H1 (cell line): Measurements from ENCODE around the gene CGB3. TPM values are rescaled to one million over a fixed set of nuclear protein-coding genes. Genes with fewer than 3 reads are reported as not detected.
A peak's percentile ranks its signal among the peaks of the same experiment; 100 is the strongest.

ENCODE experiments used
- CTCF ChIA-PET: fragments of 300-600 bp; sonication (Branson Sonifier 250); formaldehyde crosslinking; loops from one replicate; lab custom pipeline; 2021; ENCODE audit not compliant: partially characterized antibody; lab: Charles Lee
- POLR2A ChIA-PET: fragments of 300-600 bp; sonication (Branson Sonifier 250); formaldehyde crosslinking; loops from one replicate; lab custom pipeline; 2021; ENCODE audit warnings: inconsistent platforms; ENCODE audit not compliant: partially characterized antibody; lab: Charles Lee
- DNase-seq, 2 experiments: peaks; one replicate each; pipeline versions ENCODE4 v3.0.0 to v3.0.0-alpha.2; 2010 to 2022; ENCODE audit warnings: low spot score in 2 of 2, low read depth in 1 of 2, mixed read lengths in 1 of 2
- FAIRE-seq: peaks from 2 replicates; lab custom pipeline; 2011; peaks lifted over from hg19 to GRCh38; lab: Jason Lieb, UNC
- H2AFZ ChIP-seq: 2 replicates; pipeline ENCODE4 v1.8.1; 2012; ENCODE audit warnings: low read length, inconsistent platforms
- H2AK5ac ChIP-seq: 2 replicates; pipeline ENCODE4 v1.6.1; 2013; ENCODE audit warnings: low read depth, low read length
- H2BK120ac ChIP-seq: replicated peaks from 2 replicates; pipeline ENCODE3; 2013; ENCODE audit warnings: low read depth, low read length, inconsistent platforms
- H2BK12ac ChIP-seq: 2 replicates; pipeline ENCODE4 v1.6.1; 2013; ENCODE audit warnings: low read depth, low read length
- H2BK15ac ChIP-seq: 2 replicates; pipeline ENCODE4 v1.6.1; 2013; ENCODE audit warnings: low read length
- H2BK20ac ChIP-seq: 2 replicates; pipeline ENCODE4 v1.6.1; 2013; ENCODE audit warnings: low read length
- H2BK5ac ChIP-seq: 2 replicates; pipeline ENCODE4 v1.6.1; 2013; ENCODE audit warnings: low read depth, low read length
- H3K14ac ChIP-seq: 2 replicates; pipeline ENCODE4 v1.6.1; 2013; ENCODE audit warnings: inconsistent platforms; ENCODE audit not compliant: insufficient read length
- H3K18ac ChIP-seq: 2 replicates; pipeline ENCODE4 v1.6.1; 2013; ENCODE audit warnings: low read length; ENCODE audit errors: extremely low read depth
- H3K23ac ChIP-seq: 2 replicates; pipeline ENCODE4 v1.6.1; 2013; ENCODE audit warnings: inconsistent platforms; ENCODE audit not compliant: insufficient read length
- H3K23me2 ChIP-seq: 2 replicates; pipeline ENCODE4 v1.6.1; 2013; ENCODE audit warnings: low read depth, low read length
- H3K27ac ChIP-seq: 2 replicates; pipeline ENCODE4 v1.6.1; 2011; ENCODE audit warnings: low read depth, low read length, inconsistent platforms
- H3K27me3 ChIP-seq, 4 experiments: replicated peaks in 1 of 4; 1 replicate in 1 of 4; 2 replicates in 3 of 4; pipeline versions ENCODE4 v1.6.1 to v1.8.1; 2011 to 2013; ENCODE audit warnings: low read length in 3 of 4, mild to moderate bottlenecking in 3 of 4, inconsistent platforms in 2 of 4, mixed read lengths in 2 of 4, moderate library complexity in 1 of 4; ENCODE audit not compliant: control insufficient read depth in 3 of 4, insufficient read depth in 3 of 4; ENCODE audit errors: extremely low read depth in 1 of 4
- H3K36me3 ChIP-seq, 4 experiments: 2 replicates each; pipeline versions ENCODE4 v1.6.1 to v1.8.1; 2011 to 2013; ENCODE audit warnings: mild to moderate bottlenecking in 4 of 4, low read length in 3 of 4, moderate library complexity in 2 of 4, control low read depth in 1 of 4, inconsistent platforms in 1 of 4; ENCODE audit not compliant: insufficient read depth in 4 of 4, control insufficient read depth in 2 of 4
- H3K4ac ChIP-seq: replicated peaks from 2 replicates; pipeline ENCODE3; 2013; ENCODE audit warnings: low read length, low read depth, mixed read lengths, inconsistent platforms; ENCODE audit not compliant: insufficient read length
- H3K4me1 ChIP-seq, 4 experiments: replicated peaks in 1 of 4; 1 replicate in 1 of 4; 2 replicates in 3 of 4; pipeline versions ENCODE4 v1.6.1 to v1.8.1; 2011 to 2013; ENCODE audit warnings: low read length in 3 of 4, inconsistent platforms in 2 of 4, mixed read lengths in 1 of 4; ENCODE audit not compliant: insufficient read depth in 4 of 4, control insufficient read depth in 3 of 4
- H3K4me2 ChIP-seq, 2 experiments: 2 replicates each; pipeline versions ENCODE4 v1.6.1 to v1.8.1; 2011 to 2013; ENCODE audit warnings: low read depth in 2 of 2, low read length in 2 of 2, control low read depth in 1 of 2, inconsistent platforms in 1 of 2, mild to moderate bottlenecking in 1 of 2; ENCODE audit not compliant: insufficient read depth in 1 of 2
- H3K4me3 ChIP-seq, 4 experiments: fragments of 200-600, 300-600 bp in 1 of 4; sonication (generic), shearing (Covaris generic), sonication (Bioruptor Twin) in 1 of 4; 2 replicates each; pipeline versions ENCODE4 v1.5.1 to v1.8.1; 2011 to 2016; ENCODE audit warnings: low read length in 4 of 4, low read depth in 3 of 4, control low read depth in 2 of 4, inconsistent platforms in 2 of 4, mild to moderate bottlenecking in 2 of 4, mixed read lengths in 1 of 4, moderate library complexity in 1 of 4; ENCODE audit not compliant: insufficient read depth in 2 of 4; ENCODE audit errors: extremely low read depth in 1 of 4
- H3K56ac ChIP-seq: replicated peaks from 2 replicates; pipeline ENCODE3; 2013; ENCODE audit warnings: low read depth, mild to moderate bottlenecking, mixed read lengths, low read length, inconsistent platforms; ENCODE audit not compliant: insufficient read length
- H3K79me1 ChIP-seq: 2 replicates; pipeline ENCODE4 v1.6.1; 2013; ENCODE audit warnings: low read depth, low read length, control low read depth
- H3K79me2 ChIP-seq, 2 experiments: 2 replicates each; pipeline versions ENCODE4 v1.6.1 to v1.8.1; 2012 to 2013; ENCODE audit warnings: low read length in 2 of 2, mild to moderate bottlenecking in 2 of 2, inconsistent platforms in 1 of 2; ENCODE audit not compliant: insufficient read depth in 2 of 2, control insufficient read depth in 1 of 2
- H3K9ac ChIP-seq, 4 experiments: replicated peaks in 1 of 4; 1 replicate in 1 of 4; 2 replicates in 3 of 4; pipeline versions ENCODE4 v1.6.1 to v1.8.1; 2011 to 2013; ENCODE audit warnings: low read depth in 3 of 4, low read length in 3 of 4, control low read depth in 2 of 4, mild to moderate bottlenecking in 2 of 4, moderate library complexity in 2 of 4, inconsistent platforms in 1 of 4; ENCODE audit errors: extremely low read depth in 1 of 4
- H3K9me3 ChIP-seq, 2 experiments: 2 replicates each; pipeline versions ENCODE4 v1.6.1 to v1.8.1; 2012 to 2013; ENCODE audit warnings: mild to moderate bottlenecking in 2 of 2, moderate library complexity in 2 of 2, control low read depth in 1 of 2, inconsistent platforms in 1 of 2, low read depth in 1 of 2, low read length in 1 of 2, mixed read lengths in 1 of 2; ENCODE audit not compliant: insufficient read depth in 2 of 2
- H4K20me1 ChIP-seq, 2 experiments: replicated peaks in 1 of 2; 2 replicates each; pipeline versions ENCODE3 to v1.8.1; 2011 to 2013; ENCODE audit warnings: inconsistent platforms in 2 of 2, low read length in 2 of 2, mild to moderate bottlenecking in 1 of 2; ENCODE audit not compliant: insufficient read depth in 2 of 2, control insufficient read depth in 1 of 2
- H4K5ac ChIP-seq: 2 replicates; pipeline ENCODE4 v1.6.1; 2013; ENCODE audit warnings: low read length, low read depth, mixed read lengths, inconsistent platforms; ENCODE audit not compliant: insufficient read length
- H4K8ac ChIP-seq: 2 replicates; pipeline ENCODE4 v1.8.0; 2013; ENCODE audit warnings: mild to moderate bottlenecking, moderate library complexity, low read length, inconsistent platforms; ENCODE audit not compliant: insufficient read depth; ENCODE audit errors: extremely low read depth
- H4K91ac ChIP-seq: replicated peaks from 2 replicates; pipeline ENCODE3; 2013; ENCODE audit warnings: low read length, mixed read lengths, inconsistent platforms; ENCODE audit not compliant: insufficient read length
- ASH2L ChIP-seq: fragments of 200-600, 300-600 bp; sonication (generic); IDR thresholded peaks from one replicate; pipeline ENCODE4 v1.7.1; 2017; ENCODE audit warnings: low read length
- E2F6 ChIP-seq: IDR thresholded peaks from 2 replicates; pipeline ENCODE4 v1.6.1; 2012; ENCODE audit warnings: inconsistent platforms
- MAFK ChIP-seq: IDR thresholded peaks from 2 replicates; pipeline ENCODE4 v1.6.1; 2012; ENCODE audit warnings: low read depth, mild to moderate bottlenecking, improper control_type of control experiment, low read length
- POLR2AphosphoS5 ChIP-seq: IDR thresholded peaks from 2 replicates; pipeline ENCODE4 v1.6.1; 2011; ENCODE audit warnings: low read depth, low read length
- RNF2 ChIP-seq: fragments of 200-900, 300-1000 bp; sonication (generic); IDR thresholded peaks from 2 replicates; pipeline ENCODE4 v1.7.1; 2016; ENCODE audit warnings: borderline replicate concordance, low read depth, mild to moderate bottlenecking, antibody characterized with exemption, low read length; ENCODE audit not compliant: poor library complexity, severe bottlenecking; ENCODE audit errors: missing control alignments
- SIN3A ChIP-seq, 2 experiments: IDR thresholded peaks in 1 of 2; conservative IDR thresholded peaks in 1 of 2; 2 replicates each; pipeline ENCODE4 v1.6.1; 2011 to 2012; ENCODE audit warnings: low read length in 2 of 2, improper control_type of control experiment in 1 of 2, low read depth in 1 of 2, mild to moderate bottlenecking in 1 of 2
- SIRT6 ChIP-seq: IDR thresholded peaks from one replicate; pipeline ENCODE4 v1.7.1; 2012; ENCODE audit warnings: low read length, inconsistent platforms
- SP1 ChIP-seq: IDR thresholded peaks from 2 replicates; pipeline ENCODE4 v1.6.1; 2011; ENCODE audit warnings: low read depth, low read length
- USF2 ChIP-seq: IDR thresholded peaks from 2 replicates; pipeline ENCODE4 v1.6.1; 2011; ENCODE audit warnings: low read length, improper control_type of control experiment
- WGBS, 2 experiments: shearing (Covaris generic) in 1 of 2; methylation state at CpG; one replicate each; pipeline versions ENCODE4 v1.1.6 to v1.1.7; 2013 to 2015; ENCODE audit warnings: low lambda C conversion rate in 2 of 2, mixed read lengths in 2 of 2, inconsistent platforms in 1 of 2, low coverage in 1 of 2, missing lambda C conversion rate in 1 of 2; ENCODE audit not compliant: insufficient replicate concordance in 2 of 2, insufficient coverage in 1 of 2, insufficient read length in 1 of 2; ENCODE audit errors: extremely low coverage in 1 of 2, missing lambda C conversion rate in 1 of 2; 5-methylcytosine and 5-hydroxymethylcytosine counted together
- polyA plus RNA-seq, 7 experiments: library from polyadenylated mRNA; depleted of rRNA in 3 of 7; stranded (reverse) in 5 of 7; unstranded in 2 of 7; fragments of >200 nt in 5 of 7; fragments of 200-250 nt in 2 of 7; gene quantifications; 1 replicate in 5 of 7; 2 replicates in 1 of 7; 4 replicates in 1 of 7; pipeline versions ENCODE4 v1.2.1 to v1.2.3, GENCODE V29; 2011 to 2013; ENCODE audit warnings: missing spikeins in 2 of 7, mixed read lengths in 2 of 7
- total RNA-seq: library from RNA; stranded (reverse); fragmentation: NEBNext Ultra II Directional; extraction: Animal tissue kit (Norgen Biotek cat#: 25700); gene quantifications from 2 replicates; pipeline ENCODE4 v1.2.1, GENCODE V29; 2021

Gene CGB3
- total and polyA plus RNA-seq, 2 of the 8 experiments (the other 6 are each of a cell fraction or from before 2014, with no cell fraction given), result not detected

GRCh38 chr19:49071860-49072547, 47.9 kb upstream of the CGB3 start:
- ChIA-PET CTCF (interaction anchor here (1.0 to 1.6 kb wide), 3 partner anchors 14 to 130 kb away, joined by 3 read pairs; partner anchors contain the start of gene CGB7), POLR2A (interaction anchor here (0.9 to 1.0 kb wide), 2 partner anchors 10 to 26 kb away, joined by 3 read pairs; no protein-coding TSS in a partner anchor)
- peak overlapping the region; percentile 81; the same call in 1 of the 2 replicates for H4K8ac ChIP-seq
- no peaks in the 10 kb centered on the region; the same call in 1 of the 2 replicates for H3K23me2 ChIP-seq
- H2BK5ac ChIP-seq, result no peak overlapping the region
- H3K9me3 ChIP-seq, result peaks cover 0 to 5% of the 10 kb centered on the region in 2 experiments; a peak in 1 of 4 replicates
- H3K56ac ChIP-seq, result no peak overlapping the region
- H3K4me1 ChIP-seq, result peaks cover 0 to 2% (median 0%) of the 10 kb centered on the region in 4 experiments; a peak in 2 of 7 replicates
- no peak overlapping the region for H3K4ac ChIP-seq
- peak overlapping the region in 2 of 4 experiments; percentile 2 to 50; a peak in 3 of 8 replicates for H3K4me3 ChIP-seq
- H3K18ac ChIP-seq, result no peak overlapping the region; the same call in none of the 2 replicates
- H3K4me2 ChIP-seq, result peak overlapping the region; percentile 21 to 60
- H3K23ac ChIP-seq, result no peak overlapping the region
- H3K79me2 ChIP-seq, result no peaks in the 10 kb centered on the region
- WGBS, 2 experiments, result 13% methylated on average over 42 of the region's 93 CpGs; no CpG with 5 or more reads in 1 of the 2 experiments
- no peak overlapping the region for H4K91ac ChIP-seq
- H3K79me1 ChIP-seq, result no peaks in the 10 kb centered on the region
- H2BK20ac ChIP-seq, result no peak overlapping the region
- H3K27me3 ChIP-seq, result peaks cover 26 to 63% (median 54%) of the 10 kb centered on the region in 4 experiments
- H3K9ac ChIP-seq, result no peak overlapping the region
- no peak overlapping the region for H2AK5ac ChIP-seq
- no peak for FAIRE-seq
- no peak overlapping the region for H2BK15ac ChIP-seq
- no peaks in the 10 kb centered on the region for H4K20me1 ChIP-seq
- H3K27ac ChIP-seq, result no peak overlapping the region
- H3K14ac ChIP-seq, result no peak overlapping the region
- peak in 1 of 2 experiments; percentile 95 for DNase-seq
- peaks cover 0 to 4% (median 0%) of the 10 kb centered on the region in 4 experiments; a peak in 1 of 8 replicates for H3K36me3 ChIP-seq
- no peak overlapping the region for H4K5ac ChIP-seq
- H2BK12ac ChIP-seq, result no peak overlapping the region
- H2AFZ ChIP-seq, result no peak overlapping the region
- H2BK120ac ChIP-seq, result no peak overlapping the region
- TF ChIP-seq USF2, result no peak
- TF ChIP-seq MAFK, result no peak
- no peak for TF ChIP-seq POLR2AphosphoS5
- peak; percentile 96 for TF ChIP-seq E2F6
- no peak for TF ChIP-seq SIN3A (conservative IDR thresholded peaks at IDR 0.05 in 1 of 2, IDR thresholded peaks at IDR 0.05 in 1 of 2; ENCODE audit: low read depth in 1 of 2, low read length in 2 of 2)
- 0 out of 2 replicates have a peak, but pooled peaks have one; percentile 28 for TF ChIP-seq SP1
- TF ChIP-seq SIRT6, result no peak
- TF ChIP-seq RNF2, result peak; percentile 61
- no peak for TF ChIP-seq ASH2L
